GM12878 (cell line): ENCODE measurements around the gene SNRPD3. TPM values are rescaled to one million over a fixed set of nuclear protein-coding genes. Genes with fewer than 3 reads are reported as not detected.

Experiments used
- CEBPB ChIP-seq, 2 experiments: fragments of 150-350 bp in 1 of 2; IDR thresholded peaks; 2 replicates each; pipeline ENCODE4 v1.6.1; 2012 to 2014; ENCODE audit warnings: low read depth in 2 of 2, low read length in 2 of 2, borderline replicate concordance in 1 of 2, inconsistent platforms in 1 of 2
- HCFC1 ChIP-seq: fragments of 150-350 bp; IDR thresholded peaks from 2 replicates; pipeline ENCODE4 v1.6.1; 2014; ENCODE audit warnings: low read length
- IKZF1 ChIP-seq: fragments of 450-650 bp; conservative IDR thresholded peaks from 2 replicates; pipeline ENCODE4 v1.6.1; 2017; ENCODE audit warnings: antibody characterized with exemption, mild to moderate bottlenecking
- JUNB ChIP-seq: IDR thresholded peaks from 2 replicates; pipeline ENCODE4 v1.6.1; 2016; ENCODE audit warnings: antibody characterized with exemption, mild to moderate bottlenecking
- MAX ChIP-seq: IDR thresholded peaks from 2 replicates; pipeline ENCODE4 v1.6.1; 2012; ENCODE audit warnings: low read depth, low read length, improper control_type of control experiment
- MYC ChIP-seq: IDR thresholded peaks from 2 replicates; pipeline ENCODE4 v1.6.1; 2011; ENCODE audit warnings: mild to moderate bottlenecking, low read length, moderate library complexity, inconsistent platforms; ENCODE audit not compliant: insufficient read depth, insufficient replicate concordance, insufficient read length, severe bottlenecking
- NBN ChIP-seq: fragments of 450-650 bp; IDR thresholded peaks from 2 replicates; pipeline ENCODE4 v1.6.1; 2016
- PAX8 ChIP-seq: fragments of 450-650 bp; IDR thresholded peaks from 2 replicates; pipeline ENCODE4 v1.6.1; 2017; ENCODE audit warnings: mild to moderate bottlenecking, moderate library complexity
- PML ChIP-seq: IDR thresholded peaks from 2 replicates; pipeline ENCODE4 v1.6.1; 2012; ENCODE audit warnings: low read length, inconsistent platforms
- RB1 ChIP-seq: fragments of 450-650 bp; formaldehyde crosslinking; IDR thresholded peaks from 2 replicates; pipeline ENCODE4 v1.6.1; 2017; ENCODE audit warnings: mild to moderate bottlenecking, borderline replicate concordance
- SP1 ChIP-seq: IDR thresholded peaks from one replicate; pipeline ENCODE4 v1.6.1; 2011; ENCODE audit warnings: low read depth, low read length
- SREBF2 ChIP-seq: IDR thresholded peaks from 2 replicates; pipeline ENCODE4 v1.6.1; 2012; ENCODE audit warnings: mild to moderate bottlenecking, low read length
- STAT1 ChIP-seq: fragments of 450-650 bp; conservative IDR thresholded peaks from 2 replicates; pipeline ENCODE4 v1.6.1; 2014; ENCODE audit warnings: antibody characterized with exemption, mild to moderate bottlenecking
- TCF7 ChIP-seq: IDR thresholded peaks from 2 replicates; pipeline ENCODE4 v1.6.1; 2014; ENCODE audit warnings: antibody characterized with exemption, borderline replicate concordance
- YY1 ChIP-seq: IDR thresholded peaks from 2 replicates; pipeline ENCODE4 v1.6.1; 2011; ENCODE audit warnings: low read depth, mild to moderate bottlenecking, low read length
- ZBTB4 ChIP-seq: fragments of 450-650 bp; formaldehyde crosslinking; IDR thresholded peaks from 2 replicates; pipeline ENCODE4 v1.4.0; 2022; ENCODE audit warnings: mild to moderate bottlenecking, moderate library complexity
- polyA plus RNA-seq, 11 experiments: library from polyadenylated mRNA; depleted of rRNA in 4 of 11; unstranded in 6 of 11; stranded (reverse) in 5 of 11; fragments of >200 nt; fragmentation: Nextera tagmentation in 4 of 11; fragmentation: Illumina TruSeq in 1 of 11; extraction: Ambion mirVana in 4 of 11; extraction: Trizol in 1 of 11; gene quantifications; 1 replicate in 1 of 11; 2 replicates in 10 of 11; pipeline versions ENCODE4 v1.2.1 to v1.2.3, GENCODE V29; 2011 to 2016; ENCODE audit warnings: inconsistent platforms in 2 of 11, missing spikeins in 2 of 11, low read depth in 1 of 11
- total RNA-seq, 4 experiments: library from RNA; depleted of rRNA in 3 of 4; stranded (reverse); fragments of >200 nt in 3 of 4; fragmentation: Illumina TruSeq in 1 of 4; extraction: Trizol in 1 of 4; gene quantifications; 2 replicates each; pipeline versions ENCODE4 v1.2.1 to v1.2.3, GENCODE V29; 2013 to 2021
- TF ChIP-seq, protein P1 (sequence below): IDR thresholded peaks from 2 replicates; pipeline ENCODE4 v1.6.1; 2011; ENCODE audit warnings: mild to moderate bottlenecking, low read depth, low read length, moderate library complexity; ENCODE audit not compliant: insufficient replicate concordance
- TF ChIP-seq, protein P2 (sequence below): IDR thresholded peaks from 2 replicates; pipeline ENCODE4 v1.6.1; 2012; ENCODE audit warnings: low read length, inconsistent platforms
- TF ChIP-seq, protein P3 (sequence below), 3 experiments: IDR thresholded peaks in 2 of 3; conservative IDR thresholded peaks in 1 of 3; 2 replicates each; pipeline ENCODE4 v1.5.1; 2011; ENCODE audit warnings: low read depth in 3 of 3, low read length in 3 of 3, mild to moderate bottlenecking in 3 of 3, control low read depth in 2 of 3, moderate library complexity in 2 of 3, inconsistent platforms in 1 of 3, mixed read lengths in 1 of 3; ENCODE audit not compliant: control insufficient read depth in 2 of 3, insufficient read depth in 1 of 3; ENCODE audit errors: extremely low read depth in 1 of 3

SNRPD3 gene
- total and polyA plus RNA-seq, 10 of the 15 experiments (the other 5 are each of a cell fraction or from before 2014, with no cell fraction given): 112 to 324 (median 242) TPM

GRCh38 chr22:24555165-24556039 lies at the start of gene SNRPD3 (continued):
- TF ChIP-seq ZBTB4 (CRISPR knock-in tag) (no peak), SP1 (peak; percentile 85), NBN (peak; percentile 95), TCF7 (no peak), JUNB (no peak), RB1 (peak; percentile 98; the same call in 1 of the 2 replicates), IKZF1 (peak; percentile 97), CEBPB (IDR thresholded peaks at IDR 0.05; ENCODE audit: borderline replicate concordance in 1 of 2, low read depth in 2 of 2, low read length in 2 of 2) (no peak), SREBF2 (no peak), HCFC1 (peak; percentile 85), MAX (peak; percentile 84; the same call in 1 of the 2 replicates), PAX8 (no peak), YY1 (peak; percentile 93), STAT1 (peak; percentile 93; the same call in 1 of the 2 replicates), MYC (peak; percentile 59), PML (peak; percentile 92)
- TF ChIP-seq, protein P1, sequence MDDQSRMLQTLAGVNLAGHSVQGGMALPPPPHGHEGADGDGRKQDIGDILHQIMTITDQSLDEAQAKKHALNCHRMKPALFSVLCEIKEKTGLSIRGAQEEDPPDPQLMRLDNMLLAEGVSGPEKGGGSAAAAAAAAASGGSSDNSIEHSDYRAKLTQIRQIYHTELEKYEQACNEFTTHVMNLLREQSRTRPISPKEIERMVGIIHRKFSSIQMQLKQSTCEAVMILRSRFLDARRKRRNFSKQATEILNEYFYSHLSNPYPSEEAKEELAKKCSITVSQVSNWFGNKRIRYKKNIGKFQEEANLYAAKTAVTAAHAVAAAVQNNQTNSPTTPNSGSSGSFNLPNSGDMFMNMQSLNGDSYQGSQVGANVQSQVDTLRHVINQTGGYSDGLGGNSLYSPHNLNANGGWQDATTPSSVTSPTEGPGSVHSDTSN: peak; percentile 88
- TF ChIP-seq, protein P2, sequence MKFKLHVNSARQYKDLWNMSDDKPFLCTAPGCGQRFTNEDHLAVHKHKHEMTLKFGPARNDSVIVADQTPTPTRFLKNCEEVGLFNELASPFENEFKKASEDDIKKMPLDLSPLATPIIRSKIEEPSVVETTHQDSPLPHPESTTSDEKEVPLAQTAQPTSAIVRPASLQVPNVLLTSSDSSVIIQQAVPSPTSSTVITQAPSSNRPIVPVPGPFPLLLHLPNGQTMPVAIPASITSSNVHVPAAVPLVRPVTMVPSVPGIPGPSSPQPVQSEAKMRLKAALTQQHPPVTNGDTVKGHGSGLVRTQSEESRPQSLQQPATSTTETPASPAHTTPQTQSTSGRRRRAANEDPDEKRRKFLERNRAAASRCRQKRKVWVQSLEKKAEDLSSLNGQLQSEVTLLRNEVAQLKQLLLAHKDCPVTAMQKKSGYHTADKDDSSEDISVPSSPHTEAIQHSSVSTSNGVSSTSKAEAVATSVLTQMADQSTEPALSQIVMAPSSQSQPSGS: no peak
- TF ChIP-seq, protein P3, sequence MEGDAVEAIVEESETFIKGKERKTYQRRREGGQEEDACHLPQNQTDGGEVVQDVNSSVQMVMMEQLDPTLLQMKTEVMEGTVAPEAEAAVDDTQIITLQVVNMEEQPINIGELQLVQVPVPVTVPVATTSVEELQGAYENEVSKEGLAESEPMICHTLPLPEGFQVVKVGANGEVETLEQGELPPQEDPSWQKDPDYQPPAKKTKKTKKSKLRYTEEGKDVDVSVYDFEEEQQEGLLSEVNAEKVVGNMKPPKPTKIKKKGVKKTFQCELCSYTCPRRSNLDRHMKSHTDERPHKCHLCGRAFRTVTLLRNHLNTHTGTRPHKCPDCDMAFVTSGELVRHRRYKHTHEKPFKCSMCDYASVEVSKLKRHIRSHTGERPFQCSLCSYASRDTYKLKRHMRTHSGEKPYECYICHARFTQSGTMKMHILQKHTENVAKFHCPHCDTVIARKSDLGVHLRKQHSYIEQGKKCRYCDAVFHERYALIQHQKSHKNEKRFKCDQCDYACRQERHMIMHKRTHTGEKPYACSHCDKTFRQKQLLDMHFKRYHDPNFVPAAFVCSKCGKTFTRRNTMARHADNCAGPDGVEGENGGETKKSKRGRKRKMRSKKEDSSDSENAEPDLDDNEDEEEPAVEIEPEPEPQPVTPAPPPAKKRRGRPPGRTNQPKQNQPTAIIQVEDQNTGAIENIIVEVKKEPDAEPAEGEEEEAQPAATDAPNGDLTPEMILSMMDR (IDR thresholded peaks at IDR 0.05 in 2 of 3, conservative IDR thresholded peaks at IDR 0.05 in 1 of 3; ENCODE audit: control insufficient read depth in 2 of 3, extremely low read depth in 1 of 3, insufficient read depth in 1 of 3, low read depth in 3 of 3, low read length in 3 of 3): no peak
